RWPE1 (cell line): ENCODE data around the gene IL17REL.

Experiments used
- CTCF ChIA-PET: fragments of 350-600 bp; sonication (Branson Sonifier 250); formaldehyde crosslinking; extraction: SDS; loops from one replicate; lab custom pipeline; 2021; lab: Yijun Ruan, JAX
- POLR2A ChIA-PET: fragments of 400-600 bp; formaldehyde crosslinking; extraction: SDS; loops from one replicate; lab custom pipeline; 2020; ENCODE audit warnings: antibody characterized with exemption; ENCODE audit not compliant: low non-redundant PET; lab: Yijun Ruan, JAX
- DNase-seq: peaks from one replicate; pipeline ENCODE4 v3.0.0; 2012; ENCODE audit warnings: low spot score
- H3K27ac ChIP-seq: fragments of 450-650 bp; 2 replicates; pipeline ENCODE4 v1.5.1; 2017
- TF ChIP-seq, protein P1 (sequence below): fragments of 450-650 bp; conservative IDR thresholded peaks from 2 replicates; pipeline ENCODE4 v1.5.1; 2017; ENCODE audit warnings: low read depth, mild to moderate bottlenecking

Gene IL17REL

DNA sequence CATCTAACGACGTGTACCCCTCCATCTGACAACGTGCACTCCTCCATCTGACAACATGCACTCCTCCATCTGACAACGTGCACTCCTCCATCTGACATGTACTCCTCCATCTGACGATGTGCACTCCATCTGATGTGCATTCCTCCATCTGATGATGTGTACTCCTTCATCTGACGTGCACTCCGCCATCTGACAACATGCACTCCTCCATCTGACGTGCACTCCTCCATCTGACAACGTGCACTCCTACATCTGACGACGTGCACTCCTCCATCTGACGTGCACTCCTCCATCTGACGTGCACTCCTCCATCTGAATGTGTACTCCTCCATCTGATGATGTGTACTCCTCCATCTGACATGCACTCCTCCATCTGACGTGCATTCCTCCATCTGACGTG is 8.0 kb upstream of the IL17REL start:
- ChIA-PET CTCF (no interaction called here), POLR2A (no interaction called here)
- no peak for DNase-seq
- TF ChIP-seq, protein P1, sequence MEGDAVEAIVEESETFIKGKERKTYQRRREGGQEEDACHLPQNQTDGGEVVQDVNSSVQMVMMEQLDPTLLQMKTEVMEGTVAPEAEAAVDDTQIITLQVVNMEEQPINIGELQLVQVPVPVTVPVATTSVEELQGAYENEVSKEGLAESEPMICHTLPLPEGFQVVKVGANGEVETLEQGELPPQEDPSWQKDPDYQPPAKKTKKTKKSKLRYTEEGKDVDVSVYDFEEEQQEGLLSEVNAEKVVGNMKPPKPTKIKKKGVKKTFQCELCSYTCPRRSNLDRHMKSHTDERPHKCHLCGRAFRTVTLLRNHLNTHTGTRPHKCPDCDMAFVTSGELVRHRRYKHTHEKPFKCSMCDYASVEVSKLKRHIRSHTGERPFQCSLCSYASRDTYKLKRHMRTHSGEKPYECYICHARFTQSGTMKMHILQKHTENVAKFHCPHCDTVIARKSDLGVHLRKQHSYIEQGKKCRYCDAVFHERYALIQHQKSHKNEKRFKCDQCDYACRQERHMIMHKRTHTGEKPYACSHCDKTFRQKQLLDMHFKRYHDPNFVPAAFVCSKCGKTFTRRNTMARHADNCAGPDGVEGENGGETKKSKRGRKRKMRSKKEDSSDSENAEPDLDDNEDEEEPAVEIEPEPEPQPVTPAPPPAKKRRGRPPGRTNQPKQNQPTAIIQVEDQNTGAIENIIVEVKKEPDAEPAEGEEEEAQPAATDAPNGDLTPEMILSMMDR: no peak
- no peak overlapping the region for H3K27ac ChIP-seq

DNA sequence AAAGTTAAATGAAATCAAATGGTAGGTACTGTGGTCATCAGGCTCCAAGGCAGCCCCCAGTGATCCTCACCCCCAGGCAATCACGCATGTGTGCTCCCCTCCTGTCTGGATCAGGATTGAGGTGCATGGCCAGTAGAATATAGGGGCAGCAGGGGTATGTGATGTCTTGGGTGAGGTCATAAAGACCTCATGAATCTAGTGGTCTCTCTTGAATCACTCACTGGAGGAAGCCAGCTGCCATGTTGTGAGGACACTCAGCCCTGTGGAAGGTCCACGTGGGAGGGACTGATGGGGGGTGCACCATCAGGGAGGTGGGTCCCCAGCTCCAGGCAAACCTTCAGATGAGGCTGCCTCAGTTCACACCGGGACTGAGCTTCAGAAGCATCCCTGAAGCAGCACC is 6.8 kb upstream of the IL17REL start:
- DNase-seq: no peak
- TF ChIP-seq, protein P1: no peak
- CTCF ChIA-PET: no interaction called here
- no peak overlapping the region for H3K27ac ChIP-seq
- POLR2A ChIA-PET: no interaction called here

DNA sequence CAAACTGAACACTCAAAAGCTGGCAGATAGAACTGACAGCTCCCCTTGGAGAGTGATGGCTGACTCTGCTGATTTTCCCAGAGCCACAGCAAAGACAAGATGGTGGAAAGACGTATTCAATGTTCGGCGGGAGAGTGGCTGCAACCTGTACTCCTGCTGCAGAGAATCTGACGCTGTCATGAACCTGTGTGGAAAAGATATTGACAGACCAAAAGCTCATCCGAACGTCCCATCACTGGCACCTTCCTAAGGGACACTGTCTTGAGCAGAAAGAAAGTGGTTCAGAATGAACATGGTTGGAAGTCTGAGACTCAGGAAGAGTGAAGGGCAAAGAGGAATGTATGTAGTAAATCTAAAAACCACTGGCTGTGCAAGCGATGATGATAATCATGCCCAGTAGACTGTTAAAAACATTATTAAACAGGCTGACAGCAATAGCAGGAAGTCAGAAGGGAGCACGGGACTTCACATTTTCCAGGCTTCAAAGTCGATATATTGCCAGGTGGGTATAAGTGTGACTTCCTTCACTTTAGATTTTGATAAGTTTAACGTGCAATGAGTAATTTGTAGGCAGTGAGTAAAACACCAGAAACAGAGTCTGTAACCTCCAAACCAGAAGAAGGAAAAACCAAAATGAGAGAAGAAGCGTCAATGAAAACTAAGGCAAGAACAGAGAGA is 6.2 kb upstream of the IL17REL start:
- no peak overlapping the region for H3K27ac ChIP-seq
- POLR2A ChIA-PET: no interaction called here
- TF ChIP-seq, protein P1: no peak
- DNase-seq: no peak
- CTCF ChIA-PET: no interaction called here

DNA sequence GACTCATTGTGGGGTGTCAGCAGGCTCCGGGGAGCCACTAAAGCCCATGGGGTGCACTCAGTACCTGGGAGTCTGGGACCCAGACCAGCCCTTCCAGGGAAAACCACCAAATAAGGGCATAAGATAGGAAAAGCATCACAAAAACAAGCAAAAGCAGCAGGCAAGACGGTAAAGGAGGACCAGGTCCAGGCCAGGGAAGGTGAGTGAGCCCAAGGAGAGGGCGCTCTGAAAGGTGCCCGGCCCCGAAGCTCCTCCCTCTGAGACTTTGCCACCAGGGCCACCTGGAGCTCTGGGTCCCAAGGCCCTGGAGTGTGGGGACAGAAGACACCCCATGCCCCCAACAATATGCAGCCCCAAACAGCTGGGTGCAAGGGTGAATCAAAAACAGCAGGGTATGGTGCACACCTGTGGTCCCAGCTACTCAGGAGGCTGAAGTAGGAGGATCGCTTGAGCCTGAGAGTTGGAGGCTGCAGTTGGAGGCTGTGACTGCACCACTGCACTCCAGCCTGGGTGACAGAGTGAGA is 5.2 kb upstream of the IL17REL start:
- H3K27ac ChIP-seq: no peak overlapping the region
- TF ChIP-seq, protein P1: no peak
- DNase-seq: no peak
- ChIA-PET CTCF (no interaction called here), POLR2A (no interaction called here)

DNA sequence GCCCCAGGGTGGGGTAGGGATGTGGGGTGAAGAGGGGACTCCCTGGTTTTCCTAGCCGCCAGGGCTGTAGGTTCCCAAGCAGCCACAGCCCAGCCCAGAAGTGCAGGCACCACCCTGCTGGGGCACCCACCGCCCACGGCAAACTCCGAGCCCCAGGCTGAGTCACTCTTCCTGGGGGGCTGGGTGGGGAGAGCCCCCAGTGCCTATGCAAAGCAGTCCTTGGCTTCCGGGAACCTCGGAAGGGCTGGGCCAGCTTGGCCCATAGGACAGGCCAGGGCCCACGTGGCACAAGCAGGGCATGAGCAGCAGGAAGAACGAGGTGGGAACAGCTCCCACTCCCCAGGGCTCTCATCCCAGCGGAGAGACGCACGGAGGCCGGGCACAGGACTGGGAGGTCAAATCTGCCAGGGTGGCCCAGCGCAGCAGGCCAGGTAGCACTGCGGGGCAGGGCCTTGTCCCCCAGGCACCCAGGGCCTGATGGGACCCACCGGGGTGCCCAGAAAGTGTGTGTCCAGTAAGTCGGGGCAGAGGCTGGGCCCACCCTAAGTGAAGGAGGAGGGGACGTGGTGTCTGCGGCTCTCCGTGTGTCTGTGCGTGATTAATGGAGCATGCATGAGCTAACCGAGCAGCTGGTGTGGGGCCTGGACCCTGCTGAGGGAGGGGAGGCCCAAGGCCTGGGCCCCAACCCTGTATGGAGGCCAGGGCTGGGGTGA is 4.6 kb upstream of the IL17REL start:
- H3K27ac ChIP-seq: 0 out of 2 replicates have a peak overlapping the region, but pooled peaks have one; percentile 10
- CTCF ChIA-PET: no interaction called here
- TF ChIP-seq, protein P1: no peak
- DNase-seq: peak; percentile 34
- POLR2A ChIA-PET: no interaction called here

DNA sequence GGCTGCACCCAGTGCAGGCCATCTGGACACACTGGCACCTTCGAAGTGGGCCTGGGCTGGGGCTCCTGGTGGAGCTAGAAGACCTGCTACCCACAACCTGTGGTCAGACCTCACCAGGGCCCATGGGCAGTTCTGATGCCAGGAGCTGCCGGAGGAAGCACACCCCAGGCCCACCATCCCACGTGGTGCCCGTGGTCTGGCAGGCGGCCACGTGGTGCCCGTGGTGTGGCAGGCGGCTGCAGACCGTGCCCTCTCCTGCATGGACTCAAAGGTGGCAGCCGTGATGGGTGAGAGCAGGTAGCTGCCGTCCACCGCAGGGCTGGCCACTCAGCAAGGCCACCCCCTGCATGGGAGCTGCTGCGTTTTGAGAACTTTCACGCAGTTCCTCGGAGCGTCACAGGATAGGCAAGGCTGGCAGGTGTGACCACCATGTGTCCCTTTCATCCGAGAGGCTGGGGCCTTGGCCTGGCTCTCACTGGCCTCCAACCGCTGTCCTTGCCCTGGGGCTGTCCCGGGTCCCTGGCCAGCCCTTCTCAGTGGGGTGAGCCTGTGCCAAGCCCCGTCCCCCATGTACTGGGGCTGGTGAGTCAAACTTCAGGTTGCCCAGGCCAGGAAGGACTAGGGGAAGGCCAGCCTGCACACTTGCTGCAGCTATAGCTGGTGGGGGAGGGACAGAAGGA is 3.9 kb upstream of the IL17REL start:
- 0 out of 2 replicates have a peak overlapping the region, but pooled peaks have one; percentile 10 for H3K27ac ChIP-seq
- CTCF ChIA-PET: no interaction called here
- POLR2A ChIA-PET: no interaction called here
- DNase-seq: no peak
- TF ChIP-seq, protein P1: no peak
